Neural cell (in vitro differentiated cells): ENCODE results near the gene NLRP11. TPM values are rescaled to one million over a fixed set of nuclear protein-coding genes. Genes with fewer than 3 reads are reported as not detected.

Experiments
- H2AFZ ChIP-seq: fragments of 200-600, 300-800 bp; sonication (generic), shearing (Covaris generic); 2 replicates; pipeline ENCODE4 v1.6.0; 2014; ENCODE audit warnings: low read depth, mild to moderate bottlenecking, antibody characterized with exemption, low read length, moderate library complexity
- H3F3A ChIP-seq: fragments of 200-600 bp; shearing (Covaris generic); 2 replicates; pipeline ENCODE4 v1.6.1; 2016; ENCODE audit warnings: mild to moderate bottlenecking, moderate library complexity, mixed read lengths, antibody characterized with exemption, low read length; ENCODE audit not compliant: insufficient read depth, poor library complexity, severe bottlenecking
- H3K27ac ChIP-seq: fragments of 200-600, 300-800 bp; sonication (generic), shearing (Covaris generic); 2 replicates; pipeline ENCODE4 v1.5.1; 2014; ENCODE audit warnings: mild to moderate bottlenecking, low read length, moderate library complexity
- H3K27me3 ChIP-seq: fragments of 300-800, 200-600 bp; sonication (generic), shearing (Covaris generic); 2 replicates; pipeline ENCODE4 v1.6.0; 2014; ENCODE audit warnings: mild to moderate bottlenecking, low read depth, low read length, moderate library complexity; ENCODE audit not compliant: insufficient read depth
- H3K36me3 ChIP-seq: fragments of 300-800, 200-600 bp; sonication (generic), shearing (Covaris generic); 2 replicates; pipeline ENCODE4 v1.5.1; 2014; ENCODE audit warnings: mild to moderate bottlenecking, antibody characterized with exemption, low read length, moderate library complexity; ENCODE audit not compliant: insufficient read depth
- H3K4me2 ChIP-seq: fragments of 300-800, 200-600 bp; sonication (generic), shearing (Covaris generic); 2 replicates; pipeline ENCODE4 v1.6.0; 2014; ENCODE audit warnings: mild to moderate bottlenecking, low read length
- H3K4me3 ChIP-seq: fragments of 300-800, 200-600 bp; sonication (generic), shearing (Covaris generic); 2 replicates; pipeline ENCODE4 v1.5.1; 2014; ENCODE audit warnings: mild to moderate bottlenecking, low read length, moderate library complexity
- H3K79me2 ChIP-seq: fragments of 200-600 bp; shearing (Covaris generic); replicated peaks from 2 replicates; pipeline ENCODE4 v1.6.0; 2014; ENCODE audit warnings: mild to moderate bottlenecking, low read length, moderate library complexity; ENCODE audit not compliant: insufficient read depth
- H3K9ac ChIP-seq: fragments of 300-800, 200-600 bp; sonication (generic), shearing (Covaris generic); 2 replicates; pipeline ENCODE4 v1.6.1; 2016; ENCODE audit warnings: mild to moderate bottlenecking, low read length, mixed read lengths
- H3K9me2 ChIP-seq: fragments of 200-600 bp; shearing (Covaris generic); 2 replicates; pipeline ENCODE4 v1.6.1; 2016; ENCODE audit warnings: mild to moderate bottlenecking, low read length, mixed read lengths; ENCODE audit not compliant: insufficient read depth
- H3K9me3 ChIP-seq: fragments of 200-600, 300-800 bp; sonication (generic), shearing (Covaris generic); 2 replicates; pipeline ENCODE4 v1.6.1; 2016; ENCODE audit warnings: mild to moderate bottlenecking, mixed run types, low read length, moderate library complexity, mixed read lengths
- H4K20me1 ChIP-seq: fragments of 200-600 bp; shearing (Covaris generic); 2 replicates; pipeline ENCODE4 v1.6.1; 2016; ENCODE audit warnings: mild to moderate bottlenecking, mixed run types; ENCODE audit not compliant: insufficient read depth
- EP300 ChIP-seq: fragments of 450-650 bp; conservative IDR thresholded peaks from 2 replicates; pipeline ENCODE4 v1.6.1; 2014; ENCODE audit warnings: antibody characterized with exemption, mild to moderate bottlenecking, moderate library complexity; ENCODE audit not compliant: poor library complexity, severe bottlenecking
- EZH2 ChIP-seq: fragments of 200-600, 300-800 bp; shearing (Covaris generic), sonication (generic); IDR thresholded peaks from 2 replicates; pipeline ENCODE4 v1.6.1; 2014; ENCODE audit warnings: antibody characterized with exemption, low read length, borderline replicate concordance, mild to moderate bottlenecking; ENCODE audit not compliant: insufficient read depth, poor library complexity, severe bottlenecking
- MXI1 ChIP-seq: fragments of 450-650 bp; conservative IDR thresholded peaks from 2 replicates; pipeline ENCODE4 v1.6.1; 2014; ENCODE audit warnings: antibody characterized with exemption, mild to moderate bottlenecking; ENCODE audit not compliant: poor library complexity, severe bottlenecking
- POLR2AphosphoS5 ChIP-seq: IDR thresholded peaks from 2 replicates; pipeline ENCODE4 v1.6.1; 2012
- RAD21 ChIP-seq: fragments of 450-650 bp; conservative IDR thresholded peaks from 2 replicates; pipeline ENCODE4 v1.6.1; 2014; ENCODE audit warnings: antibody characterized with exemption, mild to moderate bottlenecking, moderate library complexity
- SMC3 ChIP-seq: fragments of 450-650 bp; conservative IDR thresholded peaks from 2 replicates; pipeline ENCODE4 v1.6.1; 2014; ENCODE audit warnings: antibody characterized with exemption, mild to moderate bottlenecking, moderate library complexity; ENCODE audit not compliant: poor library complexity
- TAF1 ChIP-seq: IDR thresholded peaks from 2 replicates; pipeline ENCODE4 v1.6.1; 2012; ENCODE audit warnings: low read depth
- polyA plus RNA-seq: library from polyadenylated mRNA; depleted of rRNA; stranded (reverse); fragments of >200 nt; gene quantifications from 2 replicates; pipeline ENCODE4 v1.2.3, GENCODE V29; 2014
- TF ChIP-seq, protein P1 (sequence below): IDR thresholded peaks from 2 replicates; pipeline ENCODE4 v1.6.1; 2012; ENCODE audit warnings: borderline replicate concordance
- TF ChIP-seq, protein P2 (sequence below): fragments of 450-650 bp; IDR thresholded peaks from 2 replicates; pipeline ENCODE4 v1.5.1; 2014; ENCODE audit warnings: antibody characterized with exemption, mild to moderate bottlenecking, moderate library complexity; ENCODE audit not compliant: poor library complexity, severe bottlenecking

The NLRP11 gene
- polyA plus RNA-seq, 1 donor from 2014 or later, result not detected

DNA sequence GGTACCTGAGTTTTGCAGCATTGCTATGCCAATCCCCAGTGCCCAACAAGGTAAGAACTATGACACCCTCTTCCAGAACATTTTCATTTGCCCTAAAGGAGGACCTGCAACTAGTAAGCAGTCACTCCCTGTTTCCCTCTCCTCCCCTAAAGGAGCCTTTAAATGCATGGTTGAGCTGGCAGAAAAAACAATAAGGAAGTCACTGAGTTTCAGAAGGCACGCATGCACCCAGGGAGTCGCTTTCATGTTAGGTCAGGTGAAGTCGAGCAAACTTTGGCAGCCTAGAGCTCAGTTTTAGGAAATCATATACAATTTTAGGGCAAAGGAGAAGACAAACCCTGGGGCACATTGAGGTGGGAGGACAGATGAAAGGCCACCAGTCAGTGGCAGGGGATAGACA, 11.8 kb downstream of the NLRP11 start:
- Histone ChIP-seq H3K36me3 (no peaks in the 10 kb centered on the region), H3K27ac (no peak overlapping the region), H3K4me3 (no peak overlapping the region), H3K9me3 (no peaks in the 10 kb centered on the region), H3K9ac (no peak overlapping the region), H3K27me3 (no peaks in the 10 kb centered on the region), H3K9me2 (no peaks in the 10 kb centered on the region), H4K20me1 (no peaks in the 10 kb centered on the region), H3F3A (no peaks in the 10 kb centered on the region), H3K4me2 (no peak overlapping the region), H3K79me2 (no peaks in the 10 kb centered on the region), H2AFZ (no peak overlapping the region)
- TF ChIP-seq RAD21 (no peak), POLR2AphosphoS5 (no peak), EZH2 (no peak), TAF1 (no peak), EP300 (no peak), MXI1 (no peak), SMC3 (no peak)
- TF ChIP-seq, protein P1, sequence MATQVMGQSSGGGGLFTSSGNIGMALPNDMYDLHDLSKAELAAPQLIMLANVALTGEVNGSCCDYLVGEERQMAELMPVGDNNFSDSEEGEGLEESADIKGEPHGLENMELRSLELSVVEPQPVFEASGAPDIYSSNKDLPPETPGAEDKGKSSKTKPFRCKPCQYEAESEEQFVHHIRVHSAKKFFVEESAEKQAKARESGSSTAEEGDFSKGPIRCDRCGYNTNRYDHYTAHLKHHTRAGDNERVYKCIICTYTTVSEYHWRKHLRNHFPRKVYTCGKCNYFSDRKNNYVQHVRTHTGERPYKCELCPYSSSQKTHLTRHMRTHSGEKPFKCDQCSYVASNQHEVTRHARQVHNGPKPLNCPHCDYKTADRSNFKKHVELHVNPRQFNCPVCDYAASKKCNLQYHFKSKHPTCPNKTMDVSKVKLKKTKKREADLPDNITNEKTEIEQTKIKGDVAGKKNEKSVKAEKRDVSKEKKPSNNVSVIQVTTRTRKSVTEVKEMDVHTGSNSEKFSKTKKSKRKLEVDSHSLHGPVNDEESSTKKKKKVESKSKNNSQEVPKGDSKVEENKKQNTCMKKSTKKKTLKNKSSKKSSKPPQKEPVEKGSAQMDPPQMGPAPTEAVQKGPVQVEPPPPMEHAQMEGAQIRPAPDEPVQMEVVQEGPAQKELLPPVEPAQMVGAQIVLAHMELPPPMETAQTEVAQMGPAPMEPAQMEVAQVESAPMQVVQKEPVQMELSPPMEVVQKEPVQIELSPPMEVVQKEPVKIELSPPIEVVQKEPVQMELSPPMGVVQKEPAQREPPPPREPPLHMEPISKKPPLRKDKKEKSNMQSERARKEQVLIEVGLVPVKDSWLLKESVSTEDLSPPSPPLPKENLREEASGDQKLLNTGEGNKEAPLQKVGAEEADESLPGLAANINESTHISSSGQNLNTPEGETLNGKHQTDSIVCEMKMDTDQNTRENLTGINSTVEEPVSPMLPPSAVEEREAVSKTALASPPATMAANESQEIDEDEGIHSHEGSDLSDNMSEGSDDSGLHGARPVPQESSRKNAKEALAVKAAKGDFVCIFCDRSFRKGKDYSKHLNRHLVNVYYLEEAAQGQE, result no peak
- TF ChIP-seq, protein P2, sequence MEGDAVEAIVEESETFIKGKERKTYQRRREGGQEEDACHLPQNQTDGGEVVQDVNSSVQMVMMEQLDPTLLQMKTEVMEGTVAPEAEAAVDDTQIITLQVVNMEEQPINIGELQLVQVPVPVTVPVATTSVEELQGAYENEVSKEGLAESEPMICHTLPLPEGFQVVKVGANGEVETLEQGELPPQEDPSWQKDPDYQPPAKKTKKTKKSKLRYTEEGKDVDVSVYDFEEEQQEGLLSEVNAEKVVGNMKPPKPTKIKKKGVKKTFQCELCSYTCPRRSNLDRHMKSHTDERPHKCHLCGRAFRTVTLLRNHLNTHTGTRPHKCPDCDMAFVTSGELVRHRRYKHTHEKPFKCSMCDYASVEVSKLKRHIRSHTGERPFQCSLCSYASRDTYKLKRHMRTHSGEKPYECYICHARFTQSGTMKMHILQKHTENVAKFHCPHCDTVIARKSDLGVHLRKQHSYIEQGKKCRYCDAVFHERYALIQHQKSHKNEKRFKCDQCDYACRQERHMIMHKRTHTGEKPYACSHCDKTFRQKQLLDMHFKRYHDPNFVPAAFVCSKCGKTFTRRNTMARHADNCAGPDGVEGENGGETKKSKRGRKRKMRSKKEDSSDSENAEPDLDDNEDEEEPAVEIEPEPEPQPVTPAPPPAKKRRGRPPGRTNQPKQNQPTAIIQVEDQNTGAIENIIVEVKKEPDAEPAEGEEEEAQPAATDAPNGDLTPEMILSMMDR, result no peak

DNA sequence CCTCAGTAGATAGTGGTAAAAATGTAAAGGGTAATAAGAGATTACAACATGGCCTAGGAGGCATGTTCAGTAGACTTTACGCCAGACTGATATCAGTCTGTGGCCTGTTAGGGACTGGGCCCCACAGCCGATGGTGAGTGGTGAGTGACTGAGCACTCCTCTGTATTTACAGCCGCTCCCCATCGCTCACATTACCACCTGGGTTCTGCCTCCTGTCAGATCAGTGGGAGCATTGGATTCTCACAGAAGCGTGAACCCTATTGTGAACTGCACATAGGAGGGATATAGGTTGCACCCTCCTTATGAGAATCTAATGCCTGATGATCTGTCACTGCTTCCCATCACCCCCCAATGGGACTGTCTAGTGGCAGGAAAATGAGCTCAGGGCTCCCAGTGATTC, 17.9 kb downstream of the NLRP11 start:
- Histone ChIP-seq H3K27ac (no peak overlapping the region), H4K20me1 (no peaks in the 10 kb centered on the region), H3K36me3 (no peaks in the 10 kb centered on the region), H3K4me3 (no peak overlapping the region), H3K4me2 (no peak overlapping the region), H3K9me2 (no peaks in the 10 kb centered on the region), H3K27me3 (no peaks in the 10 kb centered on the region), H2AFZ (no peak overlapping the region), H3K9ac (no peak overlapping the region), H3K9me3 (peaks cover 9% of the 10 kb centered on the region), H3F3A (no peaks in the 10 kb centered on the region), H3K79me2 (no peaks in the 10 kb centered on the region)
- TF ChIP-seq, protein P2, result no peak
- no peak for TF ChIP-seq SMC3
- TF ChIP-seq MXI1, result no peak
- no peak for TF ChIP-seq RAD21
- TF ChIP-seq EP300, result no peak
- TF ChIP-seq POLR2AphosphoS5, result no peak
- TF ChIP-seq TAF1, result no peak
- TF ChIP-seq, protein P1, result no peak
- TF ChIP-seq EZH2, result no peak
